Hematopoietic multipotent progenitor cell treated with erythropoietin and hydrocortisone succinate and interleukin-3 and kit ligand, for 8 days (in vitro differentiated cells): ENCODE measurements around the gene MS4A5.

Experiments used
- DNase-seq: peaks from one replicate; pipeline ENCODE4 v3.0.0-alpha.2; 2015

The MS4A5 gene

DNA sequence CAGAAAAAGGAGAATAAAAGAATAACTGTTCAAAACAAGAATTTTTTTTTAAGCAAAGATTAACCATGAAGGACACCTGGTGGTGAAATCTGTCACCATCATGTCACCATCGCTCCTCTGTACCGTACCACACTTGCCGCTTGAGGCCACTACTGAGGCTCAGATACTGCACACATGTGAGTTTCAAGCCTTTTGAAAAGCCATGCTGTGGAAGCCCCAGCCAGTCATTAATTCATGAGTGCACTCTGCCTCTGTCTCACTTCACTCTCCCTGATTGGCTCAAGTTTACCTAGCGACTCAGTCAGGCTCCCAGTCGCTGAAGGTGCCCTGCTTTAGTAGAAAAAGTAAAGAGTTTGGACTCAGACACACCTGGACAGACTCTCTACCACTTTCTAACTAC is 56.6 kb downstream of the MS4A5 start:
- no peak for DNase-seq

DNA sequence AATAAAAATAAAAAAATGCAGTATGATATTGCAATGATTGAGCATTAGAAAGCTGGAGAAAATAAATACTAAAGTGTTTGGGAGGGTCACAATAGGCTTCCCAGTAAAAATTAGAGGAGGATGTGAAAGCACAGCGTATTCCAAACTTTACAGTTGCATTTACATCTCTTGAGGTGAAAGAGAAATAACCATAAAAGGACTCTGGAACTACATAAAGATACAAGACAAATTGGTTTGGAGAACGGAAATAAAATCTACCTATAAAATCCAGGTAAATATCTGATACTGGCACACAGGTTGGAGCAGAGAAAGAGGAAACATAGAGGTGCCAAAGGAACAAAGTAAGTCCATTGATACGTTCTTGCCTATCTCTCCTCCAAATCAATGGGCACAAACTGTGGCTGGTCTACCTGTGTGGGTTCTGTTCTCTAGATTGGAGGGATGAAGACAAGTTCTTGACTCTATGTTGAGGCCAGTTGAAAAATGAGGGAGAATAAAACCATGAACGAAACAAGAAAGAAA is 63.2 kb downstream of the MS4A5 start, which contains the start of gene MS4A12:
Gene MS4A12 (plus strand): TSS at position 291 of the 522 bp plus-strand sequence. CDS start 4,541 bp downstream, outside the sequence.
- no peak for DNase-seq

- DNase-seq = no peak
Measured at GRCh38 chr11:60493454-60493853, 64.1 kb downstream of the MS4A5 start.
